B cell (primary cell): ENCODE measurements around the gene HS1BP3. TPM values are rescaled to one million over a fixed set of nuclear protein-coding genes. Genes with fewer than 3 reads are reported as not detected.

Experiments used
- ATAC-seq: fragments of 200-7000 bp; cut with Tn5 transposase; one replicate; pipeline ENCODE4 v1.10.0; 2021; ENCODE audit warnings: low read depth, mild to moderate bottlenecking, moderate number of reproducible peaks, moderate library complexity
- CTCF ChIA-PET: fragments of 350-600 bp; sonication (Branson Sonifier 250); formaldehyde crosslinking; loops from one replicate; lab custom pipeline; 2021; ENCODE audit warnings: antibody characterized with exemption, inconsistent platforms; lab: Charles Lee
- POLR2A ChIA-PET: fragments of 350-600 bp; sonication (Branson Sonifier 250); formaldehyde crosslinking; loops from one replicate; lab custom pipeline; 2021; ENCODE audit warnings: antibody characterized with exemption; lab: Charles Lee
- DNase-seq: peaks from one replicate; pipeline ENCODE4 v3.0.0; 2013
- H2AFZ ChIP-seq: 2 replicates; pipeline ENCODE4 v1.6.1; 2012; ENCODE audit warnings: mild to moderate bottlenecking, low read depth, low read length; ENCODE audit not compliant: insufficient read depth, poor library complexity, severe bottlenecking
- H3K27ac ChIP-seq, 2 donors: 1 replicate in 1 of 2; 2 replicates in 1 of 2; pipeline ENCODE4 v1.5.1; 2012 to 2013; ENCODE audit warnings: low read length in 2 of 2, mild to moderate bottlenecking in 2 of 2, moderate library complexity in 1 of 2
- H3K27me3 ChIP-seq, 4 experiments: fragments of 200-600 bp in 1 of 4; sonication (generic) in 1 of 4; replicated peaks in 1 of 4; 1 replicate in 2 of 4; 2 replicates in 2 of 4; pipeline versions ENCODE4 v1.6.1 to v1.7.0; 2013 to 2016; ENCODE audit warnings: low read length in 3 of 4, mild to moderate bottlenecking in 2 of 4, mixed read lengths in 1 of 4, moderate library complexity in 1 of 4; ENCODE audit not compliant: insufficient read depth in 4 of 4, control insufficient read depth in 3 of 4; ENCODE audit errors: control extremely low read depth in 1 of 4
- H3K36me3 ChIP-seq, 2 experiments: replicated peaks in 1 of 2; 1 replicate in 1 of 2; 2 replicates in 1 of 2; pipeline versions ENCODE4 v1.6.1 to v1.7.1; 2013; ENCODE audit warnings: low read length in 1 of 2; ENCODE audit not compliant: insufficient read depth in 2 of 2, control insufficient read depth in 1 of 2; ENCODE audit errors: control extremely low read depth in 1 of 2, extremely low read depth in 1 of 2
- H3K4me1 ChIP-seq, 2 donors: fragments of 200-600 bp in 1 of 2; sonication (generic) in 1 of 2; 1 replicate in 1 of 2; 2 replicates in 1 of 2; pipeline versions ENCODE4 v1.5.1 to v1.6.1; 2013 to 2017; ENCODE audit warnings: low read length in 2 of 2; ENCODE audit not compliant: control insufficient read depth in 2 of 2, insufficient read depth in 2 of 2
- H3K4me2 ChIP-seq: replicated peaks from 2 replicates; pipeline ENCODE3; 2012; ENCODE audit warnings: mild to moderate bottlenecking, low read depth, low read length; ENCODE audit not compliant: poor library complexity, severe bottlenecking
- H3K4me3 ChIP-seq, 5 experiments: fragments of 200-600 bp in 1 of 5; sonication (generic) in 1 of 5; 1 replicate in 3 of 5; 2 replicates in 2 of 5; pipeline versions ENCODE4 v1.5.1 to v1.7.0; 2011 to 2016; ENCODE audit warnings: low read length in 4 of 5, mild to moderate bottlenecking in 4 of 5, low read depth in 2 of 5, control low read depth in 1 of 5, moderate library complexity in 1 of 5; ENCODE audit not compliant: insufficient read depth in 1 of 5; ENCODE audit errors: control extremely low read depth in 1 of 5, extremely low read depth in 1 of 5
- H3K79me2 ChIP-seq: fragments of 200-600 bp; sonication (generic); one replicate; pipeline ENCODE4 v1.6.0; 2016; ENCODE audit warnings: low read length; ENCODE audit not compliant: control insufficient read depth, insufficient read depth
- H3K9ac ChIP-seq: fragments of 200-600 bp; sonication (generic); 2 replicates; pipeline ENCODE4 v1.6.1; 2017; ENCODE audit warnings: mild to moderate bottlenecking, low read length, moderate library complexity
- H3K9me3 ChIP-seq, 3 donors: one replicate each; pipeline versions ENCODE4 v1.6.1 to v1.7.1; 2013; ENCODE audit warnings: low read length in 2 of 3; ENCODE audit not compliant: control insufficient read depth in 2 of 3, insufficient read depth in 1 of 3; ENCODE audit errors: control extremely low read depth in 1 of 3
- H4K20me1 ChIP-seq: 2 replicates; pipeline ENCODE4 v1.6.0; 2012; ENCODE audit warnings: mild to moderate bottlenecking, low read length; ENCODE audit not compliant: insufficient read depth, control insufficient read depth, poor library complexity, severe bottlenecking
- H3K27ac Mint-ChIP-seq: one replicate; pipeline ENCODE4 v1.8.0; 2021; ENCODE audit warnings: mixed read lengths
- H3K27me3 Mint-ChIP-seq: one replicate; pipeline ENCODE4 v1.8.0; 2021; ENCODE audit warnings: mixed read lengths
- H3K4me1 Mint-ChIP-seq: one replicate; pipeline ENCODE4 v1.8.0; 2021; ENCODE audit warnings: mixed read lengths
- H3K4me3 Mint-ChIP-seq: one replicate; pipeline ENCODE4 v1.8.0; 2021; ENCODE audit warnings: mixed read lengths
- H3K9me3 Mint-ChIP-seq: one replicate; pipeline ENCODE4 v1.8.0; 2022; ENCODE audit warnings: mixed read lengths; ENCODE audit not compliant: insufficient read depth
- EZH2 ChIP-seq: IDR thresholded peaks from 2 replicates; pipeline ENCODE4 v1.6.1; 2012; ENCODE audit warnings: borderline replicate concordance, low read depth, mild to moderate bottlenecking, moderate library complexity, low read length; ENCODE audit not compliant: insufficient read depth, poor library complexity, severe bottlenecking
- WGBS: methylation state at CpG from one replicate; pipeline ENCODE4 v1.1.5; 2013; ENCODE audit warnings: missing lambda C conversion rate; ENCODE audit not compliant: insufficient coverage; 5-methylcytosine and 5-hydroxymethylcytosine counted together
- intact Hi-C: fragments of 100-400 bp; cut with micrococcal nuclease; formaldehyde crosslinking; loops from one replicate; pipeline ENCODE4 v1.10.0; 2022
- polyA plus RNA-seq: library from polyadenylated mRNA; depleted of rRNA; stranded (reverse); fragments of >200 nt; gene quantifications from 2 replicates; pipeline ENCODE4 v1.2.3, GENCODE V29; 2012
- total RNA-seq, 2 donors: library from RNA; stranded (reverse); fragments of 120-200 nt in 1 of 2; gene quantifications; 1 replicate in 1 of 2; 2 replicates in 1 of 2; pipeline versions ENCODE4 v1.2.3 to v1.2.4, GENCODE V29; 2013 to 2022
- TF ChIP-seq, protein P1 (sequence below): fragments of 200-600 bp; IDR thresholded peaks from one replicate; pipeline ENCODE4 v1.8.0; 2022; ENCODE audit warnings: antibody characterized with exemption, mild to moderate bottlenecking

HS1BP3 gene
- total and polyA plus RNA-seq, 2 donors (not counting 1 experiment from before 2014, with no cell fraction given) = 27.8 to 28.7 TPM

DNA sequence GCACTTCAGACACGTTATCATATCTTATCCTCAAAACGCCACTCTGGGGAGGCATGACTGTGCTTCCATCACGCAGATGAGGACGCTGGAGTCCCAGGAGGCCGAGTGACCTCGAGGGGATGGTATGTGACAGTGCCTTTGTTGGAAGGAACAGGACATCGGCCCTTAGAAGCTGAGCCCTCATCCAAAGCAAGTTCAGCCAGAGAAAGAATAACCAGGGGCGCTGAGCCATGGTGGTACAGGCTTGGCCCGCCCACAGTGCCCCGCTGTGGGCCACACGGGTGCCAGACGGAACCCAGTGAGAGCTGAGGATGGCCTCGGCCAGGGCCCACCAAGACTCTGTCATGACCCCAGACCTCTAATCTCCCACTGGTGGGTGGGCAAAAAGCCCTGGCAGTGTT, 31.3 kb downstream of the HS1BP3 start:
- ATAC-seq = no peak
- WGBS = 93% methylated on average over 13 of the region's 13 CpGs
- H3K27ac ChIP-seq = no peak overlapping the region

DNA sequence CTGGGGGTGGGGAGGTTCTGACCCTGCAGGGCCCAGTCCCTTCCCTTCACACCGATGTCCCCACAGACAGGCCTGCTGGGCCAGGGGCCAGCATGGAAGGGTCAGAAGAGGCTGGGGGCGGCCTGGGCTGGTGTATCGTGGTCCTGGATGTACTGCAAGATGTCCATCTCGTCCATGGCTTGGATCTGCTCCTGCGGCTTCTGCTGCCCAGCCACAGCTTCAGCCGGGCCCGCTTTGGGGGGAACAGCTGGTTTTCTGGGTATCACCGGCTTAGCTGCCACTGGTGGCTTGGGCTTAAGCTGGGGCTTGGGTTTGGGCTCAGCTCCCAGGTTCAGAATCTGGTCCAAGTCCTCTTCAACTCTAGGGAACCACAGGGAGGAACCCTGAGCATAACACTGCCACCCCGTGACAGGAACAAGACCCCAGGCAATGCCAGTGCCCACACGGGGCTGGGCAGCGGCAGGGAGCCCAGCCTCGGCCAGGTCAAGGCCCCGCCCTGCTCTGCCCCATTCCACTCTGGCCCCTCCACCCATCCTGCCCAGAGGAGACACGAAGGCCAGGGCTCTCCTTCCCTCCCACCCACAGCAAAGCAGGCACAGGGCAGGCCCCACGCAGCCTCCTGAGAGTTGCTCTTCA, 31.9 kb downstream of the HS1BP3 start:
- H3K27ac ChIP-seq = no peak overlapping the region
- H4K20me1 ChIP-seq = no peaks in the 10 kb centered on the region
- 96% methylated on average over 15 of the region's 15 CpGs for WGBS
- H3K79me2 ChIP-seq = no peaks in the 10 kb centered on the region
- H3K4me1 ChIP-seq = peaks cover 0 to 7% of the 10 kb centered on the region in 2 donors
- CTCF ChIA-PET = no interaction called here
- H3K4me3 ChIP-seq = no peak overlapping the region
- POLR2A ChIA-PET = no interaction called here
- ATAC-seq (no peak), DNase-seq (no peak)
- H3K9ac ChIP-seq = no peak overlapping the region
- Mint-ChIP-seq H3K27me3 (no peaks in the 10 kb centered on the region), H3K4me3 (no peak overlapping the region), H3K27ac (no peak overlapping the region), H3K9me3 (no peaks in the 10 kb centered on the region), H3K4me1 (peaks cover 2% of the 10 kb centered on the region)
- no peaks in the 10 kb centered on the region for H3K9me3 ChIP-seq
- TF ChIP-seq EZH2 = no peak
- TF ChIP-seq, protein P1, sequence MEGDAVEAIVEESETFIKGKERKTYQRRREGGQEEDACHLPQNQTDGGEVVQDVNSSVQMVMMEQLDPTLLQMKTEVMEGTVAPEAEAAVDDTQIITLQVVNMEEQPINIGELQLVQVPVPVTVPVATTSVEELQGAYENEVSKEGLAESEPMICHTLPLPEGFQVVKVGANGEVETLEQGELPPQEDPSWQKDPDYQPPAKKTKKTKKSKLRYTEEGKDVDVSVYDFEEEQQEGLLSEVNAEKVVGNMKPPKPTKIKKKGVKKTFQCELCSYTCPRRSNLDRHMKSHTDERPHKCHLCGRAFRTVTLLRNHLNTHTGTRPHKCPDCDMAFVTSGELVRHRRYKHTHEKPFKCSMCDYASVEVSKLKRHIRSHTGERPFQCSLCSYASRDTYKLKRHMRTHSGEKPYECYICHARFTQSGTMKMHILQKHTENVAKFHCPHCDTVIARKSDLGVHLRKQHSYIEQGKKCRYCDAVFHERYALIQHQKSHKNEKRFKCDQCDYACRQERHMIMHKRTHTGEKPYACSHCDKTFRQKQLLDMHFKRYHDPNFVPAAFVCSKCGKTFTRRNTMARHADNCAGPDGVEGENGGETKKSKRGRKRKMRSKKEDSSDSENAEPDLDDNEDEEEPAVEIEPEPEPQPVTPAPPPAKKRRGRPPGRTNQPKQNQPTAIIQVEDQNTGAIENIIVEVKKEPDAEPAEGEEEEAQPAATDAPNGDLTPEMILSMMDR = no peak
- H3K27me3 ChIP-seq = no peaks in the 10 kb centered on the region
- no peak overlapping the region for H2AFZ ChIP-seq
- H3K4me2 ChIP-seq = no peak overlapping the region
- H3K36me3 ChIP-seq = peaks cover 0 to 56% of the 10 kb centered on the region in 2 experiments
- intact Hi-C loops = no loop called here

More for the DNA sequence above, 31.3 kb downstream of the HS1BP3 start:
- Mint-ChIP-seq H3K4me1 (no peaks in the 10 kb centered on the region), H3K4me3 (no peak overlapping the region), H3K27me3 (no peaks in the 10 kb centered on the region), H3K27ac (no peak overlapping the region), H3K9me3 (no peaks in the 10 kb centered on the region)
- Histone ChIP-seq H3K4me2 (no peak overlapping the region), H3K36me3 (peaks cover 0 to 62% of the 10 kb centered on the region in 2 experiments), H3K79me2 (no peaks in the 10 kb centered on the region), H3K9me3 (no peaks in the 10 kb centered on the region), H2AFZ (no peak overlapping the region), H3K4me3 (no peak overlapping the region), H3K4me1 (peaks cover 0 to 2% of the 10 kb centered on the region in 2 donors), H3K9ac (no peak overlapping the region), H3K27me3 (no peaks in the 10 kb centered on the region), H4K20me1 (no peaks in the 10 kb centered on the region)
- ChIA-PET POLR2A (no interaction called here), CTCF (interaction anchor here (1.1 kb wide), 1 partner anchor 208 kb away, joined by 3 read pairs; no protein-coding TSS in a partner anchor)
- intact Hi-C loops = no loop called here
- DNase-seq = no peak
- TF ChIP-seq, protein P1 = no peak
- TF ChIP-seq EZH2 = no peak
